MM.1S (cell line): ENCODE data around the gene GIPC1.

Experiments used
- DNase-seq: peaks from one replicate; pipeline ENCODE4 v3.0.0-alpha.2; 2015
- H2AFZ ChIP-seq: fragments of 300-600 bp; sonication (generic); 2 replicates; pipeline ENCODE4 v1.6.0; 2016; ENCODE audit warnings: antibody characterized with exemption, low read length
- H3F3A ChIP-seq: fragments of 300-600 bp; sonication (generic); 2 replicates; pipeline ENCODE4 v1.6.1; 2016; ENCODE audit warnings: mild to moderate bottlenecking, antibody characterized with exemption, low read length, moderate library complexity, mixed read lengths; ENCODE audit not compliant: insufficient read depth
- H3K27ac ChIP-seq: fragments of 300-600 bp; sonication (generic); 2 replicates; pipeline ENCODE4 v1.5.1; 2016; ENCODE audit warnings: mild to moderate bottlenecking, low read length
- H3K27me3 ChIP-seq: fragments of 300-600 bp; sonication (generic); replicated peaks from 2 replicates; pipeline ENCODE4 v1.6.0; 2016; ENCODE audit warnings: low read length; ENCODE audit not compliant: insufficient read depth
- H3K36me3 ChIP-seq: fragments of 300-600 bp; sonication (generic); replicated peaks from 2 replicates; pipeline ENCODE4 v1.6.1; 2016; ENCODE audit warnings: mild to moderate bottlenecking, low read length, mixed read lengths; ENCODE audit not compliant: insufficient read depth
- H3K4me1 ChIP-seq: fragments of 300-600 bp; sonication (generic); 2 replicates; pipeline ENCODE4 v1.6.1; 2016; ENCODE audit warnings: low read length, mixed read lengths
- H3K4me2 ChIP-seq: fragments of 300-600 bp; sonication (generic); 2 replicates; pipeline ENCODE4 v1.6.0; 2016; ENCODE audit warnings: low read depth, low read length
- H3K4me3 ChIP-seq: fragments of 300-600 bp; sonication (generic); 2 replicates; pipeline ENCODE4 v1.5.1; 2016; ENCODE audit warnings: low read length, mixed read lengths
- H3K79me2 ChIP-seq: fragments of 300-600 bp; sonication (generic); 2 replicates; pipeline ENCODE4 v1.6.1; 2016; ENCODE audit warnings: mixed run types, low read length, mixed read lengths
- H3K9ac ChIP-seq: fragments of 300-600 bp; sonication (generic); 2 replicates; pipeline ENCODE4 v1.6.1; 2016; ENCODE audit warnings: low read length, mixed read lengths
- H3K9me2 ChIP-seq: fragments of 300-600 bp; sonication (generic); replicated peaks from 2 replicates; pipeline ENCODE4 v1.6.1; 2016; ENCODE audit warnings: mild to moderate bottlenecking, low read length, mixed read lengths; ENCODE audit not compliant: insufficient read depth
- H3K9me3 ChIP-seq: fragments of 300-600 bp; sonication (generic); replicated peaks from 2 replicates; pipeline ENCODE4 v1.6.1; 2016; ENCODE audit warnings: mild to moderate bottlenecking, low read length, mixed read lengths; ENCODE audit not compliant: insufficient read depth
- H4K20me1 ChIP-seq: fragments of 300-600 bp; sonication (generic); 2 replicates; pipeline ENCODE4 v1.6.1; 2016; ENCODE audit warnings: mild to moderate bottlenecking, low read length, moderate library complexity, mixed read lengths; ENCODE audit not compliant: insufficient read depth
- CTCF ChIP-seq: fragments of 300-600 bp; sonication (generic); IDR thresholded peaks from 2 replicates; pipeline ENCODE4 v1.5.1; 2016; ENCODE audit warnings: antibody characterized with exemption, low read length, mixed read lengths
- EZH2 ChIP-seq: fragments of 300-600 bp; sonication (generic); optimal IDR thresholded peaks from 2 replicates; pipeline ENCODE3; 2017; ENCODE audit warnings: low read depth, mild to moderate bottlenecking, antibody characterized with exemption, low read length, mixed read lengths
- EZH2phosphoT487 ChIP-seq: fragments of 300-600 bp; sonication (generic); IDR thresholded peaks from 2 replicates; pipeline ENCODE4 v1.6.1; 2018; ENCODE audit warnings: antibody characterized with exemption, low read length

Gene GIPC1

GRCh38 chr19:14435320-14436050 lies 60.4 kb downstream of the GIPC1 start:
- no peaks in the 10 kb centered on the region for H3K36me3 ChIP-seq
- H3K27ac ChIP-seq = no peak overlapping the region
- peaks cover 3% of the 10 kb centered on the region; the same call in 1 of the 2 replicates for H3K27me3 ChIP-seq
- peaks cover 11% of the 10 kb centered on the region; the same call in 1 of the 2 replicates for H3K4me1 ChIP-seq
- TF ChIP-seq EZH2phosphoT487 = no peak
- TF ChIP-seq CTCF = no peak
- TF ChIP-seq EZH2 = no peak
- H3K9me2 ChIP-seq = no peaks in the 10 kb centered on the region
- H3K79me2 ChIP-seq = peaks cover 49% of the 10 kb centered on the region
- no peak for DNase-seq
- no peaks in the 10 kb centered on the region for H3K9me3 ChIP-seq
- no peak overlapping the region for H3K4me2 ChIP-seq
- H3K4me3 ChIP-seq = no peak overlapping the region
- H3F3A ChIP-seq = peaks cover 5% of the 10 kb centered on the region; the same call in 1 of the 2 replicates
- H4K20me1 ChIP-seq = no peaks in the 10 kb centered on the region
- H3K9ac ChIP-seq = no peak overlapping the region
- H2AFZ ChIP-seq = no peak overlapping the region

GRCh38 chr19:14434543-14435319 lies 61.2 kb downstream of the GIPC1 start:
- TF ChIP-seq EZH2 (no peak), EZH2phosphoT487 (no peak), CTCF (no peak)
- Histone ChIP-seq H3K4me3 (peak overlapping the region; percentile 85; the same call in 1 of the 2 replicates), H2AFZ (no peak overlapping the region), H3K36me3 (no peaks in the 10 kb centered on the region), H3K27ac (no peak overlapping the region), H3K79me2 (peaks cover 42% of the 10 kb centered on the region), H4K20me1 (no peaks in the 10 kb centered on the region), H3K9ac (no peak overlapping the region), H3K9me2 (no peaks in the 10 kb centered on the region), H3K9me3 (no peaks in the 10 kb centered on the region), H3K27me3 (peaks cover 3% of the 10 kb centered on the region; the same call in 1 of the 2 replicates), H3K4me2 (peak overlapping the region; percentile 97; the same call in 1 of the 2 replicates), H3F3A (peaks cover 5% of the 10 kb centered on the region; the same call in 1 of the 2 replicates), H3K4me1 (peaks cover 8% of the 10 kb centered on the region; the same call in 1 of the 2 replicates)
- no peak for DNase-seq

GRCh38 chr19:14433554-14434501 lies 62.1 kb downstream of the GIPC1 start:
- Histone ChIP-seq H3K4me2 (peak overlapping the region; percentile 97), H3K9me2 (no peaks in the 10 kb centered on the region), H4K20me1 (no peaks in the 10 kb centered on the region), H3K9ac (peak overlapping the region; percentile 66), H3K4me3 (peak overlapping the region; percentile 85), H3K79me2 (peaks cover 36% of the 10 kb centered on the region), H3F3A (peaks cover 5% of the 10 kb centered on the region; the same call in 1 of the 2 replicates), H3K4me1 (peaks cover 8% of the 10 kb centered on the region; the same call in 1 of the 2 replicates), H3K27me3 (peaks cover 3% of the 10 kb centered on the region; the same call in 1 of the 2 replicates), H3K36me3 (no peaks in the 10 kb centered on the region), H3K9me3 (no peaks in the 10 kb centered on the region), H3K27ac (no peak overlapping the region), H2AFZ (peak overlapping the region; percentile 81)
- TF ChIP-seq CTCF (peak; percentile 9; the same call in 1 of the 2 replicates), EZH2 (no peak), EZH2phosphoT487 (no peak)
- DNase-seq = peak; percentile 34
